ENCODE measurements around the gene GRB7.
A peak's percentile ranks its signal among the peaks of the same experiment; 100 is the strongest.
"Not testable (repeated sequence)": the region's sequence is repeated elsewhere in the genome, so short reads cannot be mapped to it uniquely, and the experiment has no call there.

Gene GRB7

GRCh38 chr17:39732586-39732985 is 5.2 kb upstream of the GRB7 start:
- no peak for DNase-seq (ENCODE audit: low spot score)

- no peak for DNase-seq (ENCODE audit: low spot score)
Measured at GRCh38 chr17:39735882-39736281, 1.9 kb upstream of the GRB7 start.

GRCh38 chr17:39736319-39737165 is 1.2 kb upstream of the GRB7 start:
- no peak for DNase-seq (ENCODE audit: low spot score)

GRCh38 chr17:39737206-39737759 is 455 bp upstream of the GRB7 start:
- no peak for DNase-seq (ENCODE audit: low spot score)

- peak; percentile 39 for DNase-seq (ENCODE audit: low spot score)
Measured at GRCh38 chr17:39738568-39738901, 797 bp downstream of the GRB7 start.

- DNase-seq (ENCODE audit: low spot score): no peak
Measured at GRCh38 chr17:39738983-39739884, 1.5 kb downstream of the GRB7 start.

- no peak for DNase-seq (ENCODE audit: low spot score)
Measured at GRCh38 chr17:39739885-39740356, 2.2 kb downstream of the GRB7 start.

GRCh38 chr17:39740357-39741111 is 2.8 kb downstream of the GRB7 start:
- no peak for DNase-seq (ENCODE audit: low spot score)

GRCh38 chr17:39742126-39742855 is 4.6 kb downstream of the GRB7 start:
- no peak for DNase-seq (ENCODE audit: low spot score)

GRCh38 chr17:39742856-39743436 is 5.2 kb downstream of the GRB7 start:
- DNase-seq (ENCODE audit: low spot score): no peak

- DNase-seq (ENCODE audit: low spot score): no peak
Measured at GRCh38 chr17:39744075-39744835, 6.5 kb downstream of the GRB7 start.

GRCh38 chr17:39744836-39745215 is 7.1 kb downstream of the GRB7 start:
- no peak for DNase-seq (ENCODE audit: low spot score)

GRCh38 chr17:39745335-39746144 is 7.8 kb downstream of the GRB7 start:
- DNase-seq (ENCODE audit: low spot score): no peak

- DNase-seq (ENCODE audit: low spot score): no peak
Measured at GRCh38 chr17:39746145-39746461, 8.4 kb downstream of the GRB7 start.

GRCh38 chr17:39747745-39748144 is 10.0 kb downstream of the GRB7 start:
- DNase-seq (ENCODE audit: low spot score): no peak

GRCh38 chr17:39748444-39749034 is 10.8 kb downstream of the GRB7 start:
- not testable (repeated sequence) for DNase-seq (ENCODE audit: low spot score)

GRCh38 chr17:39750131-39751015 is 12.6 kb downstream of the GRB7 start:
- no peak for DNase-seq (ENCODE audit: low spot score)

GRCh38 chr17:39751016-39751543 is 13.3 kb downstream of the GRB7 start:
- DNase-seq (ENCODE audit: low spot score): no peak
